WTC11 (cell line): ENCODE measurements around the gene ZNF763. TPM values are rescaled to one million over a fixed set of nuclear protein-coding genes. Genes with fewer than 3 reads are reported as not detected.

Source experiments
- ATAC-seq: fragments of 200-7000 bp; cut with Tn5 transposase; 2 replicates; pipeline ENCODE4 v1.10.0; 2021; ENCODE audit warnings: mild to moderate bottlenecking, moderate library complexity
- CTCF ChIA-PET: fragments of 300-600 bp; sonication (Branson Sonifier 250); formaldehyde crosslinking; loops from one replicate; lab custom pipeline; 2021; ENCODE audit warnings: antibody characterized with exemption; lab: Charles Lee
- POLR2A ChIA-PET: fragments of 350-600 bp; sonication (Branson Sonifier 250); formaldehyde crosslinking; loops from one replicate; lab custom pipeline; 2021; ENCODE audit warnings: antibody characterized with exemption; lab: Charles Lee
- DNase-seq: peaks from one replicate; pipeline ENCODE4 v3.0.0; 2021; ENCODE audit warnings: low spot score
- H3K27ac Mint-ChIP-seq: 2 replicates; pipeline ENCODE4 v1.8.0; 2021; ENCODE audit warnings: mixed read lengths
- H3K27me3 Mint-ChIP-seq: 2 replicates; pipeline ENCODE4 v1.8.0; 2021; ENCODE audit warnings: low read depth, mild to moderate bottlenecking, moderate library complexity, mixed read lengths
- H3K36me3 Mint-ChIP-seq: 2 replicates; pipeline ENCODE4 v1.8.0; 2021; ENCODE audit warnings: mixed read lengths
- H3K4me1 Mint-ChIP-seq: 2 replicates; pipeline ENCODE4 v1.8.0; 2022; ENCODE audit warnings: mixed read lengths
- H3K4me3 Mint-ChIP-seq: 2 replicates; pipeline ENCODE4 v1.8.0; 2021; ENCODE audit warnings: mild to moderate bottlenecking, moderate library complexity, mixed read lengths
- H3K9me3 Mint-ChIP-seq: 2 replicates; pipeline ENCODE4 v1.8.0; 2021; ENCODE audit warnings: mixed read lengths
- ATF1 ChIP-seq: sonication (generic); formaldehyde crosslinking; IDR thresholded peaks from 2 replicates; pipeline ENCODE4 v1.8.1; 2023; ENCODE audit warnings: mild to moderate bottlenecking, moderate library complexity, missing genetic modification reagents
- FOXK1 ChIP-seq: sonication (generic); formaldehyde crosslinking; IDR thresholded peaks from 2 replicates; pipeline ENCODE4 v1.8.0; 2022; ENCODE audit warnings: mild to moderate bottlenecking, moderate library complexity, missing genetic modification reagents
- GRHL2 ChIP-seq: fragments of 250-450 bp; sonication (Bioruptor Pico); IDR thresholded peaks from 2 replicates; pipeline ENCODE4 v1.8.0; 2022; ENCODE audit warnings: mild to moderate bottlenecking, moderate library complexity; ENCODE audit not compliant: insufficient replicate concordance, severe bottlenecking
- IRF2 ChIP-seq: sonication (generic); formaldehyde crosslinking; IDR thresholded peaks from 2 replicates; pipeline ENCODE4 v1.8.0; 2022; ENCODE audit warnings: low read depth, missing genetic modification reagents, borderline replicate concordance
- NFATC4 ChIP-seq: fragments of 250-450 bp; sonication (Bioruptor Pico); IDR thresholded peaks from 2 replicates; pipeline ENCODE4 v1.9.0; 2021; ENCODE audit warnings: mild to moderate bottlenecking
- NFE2L1 ChIP-seq: sonication (generic); formaldehyde crosslinking; IDR thresholded peaks from 2 replicates; pipeline ENCODE4 v1.8.1; 2023; ENCODE audit warnings: missing genetic modification reagents
- PRRX2 ChIP-seq: fragments of 250-450 bp; sonication (Bioruptor Pico); IDR thresholded peaks from 2 replicates; pipeline ENCODE4 v1.8.0; 2021; ENCODE audit warnings: mild to moderate bottlenecking
- SMAD4 ChIP-seq: sonication (generic); formaldehyde crosslinking; IDR thresholded peaks from 2 replicates; pipeline ENCODE4 v1.8.0; 2022; ENCODE audit warnings: mild to moderate bottlenecking, missing genetic modification reagents
- ZNF263 ChIP-seq: sonication (generic); formaldehyde crosslinking; IDR thresholded peaks from 2 replicates; pipeline ENCODE4 v1.8.1; 2022; ENCODE audit warnings: low read depth, mild to moderate bottlenecking, moderate library complexity, missing genetic modification reagents
- ZNF396 ChIP-seq: fragments of 250-450 bp; sonication (Bioruptor Pico); IDR thresholded peaks from 2 replicates; pipeline ENCODE4 v1.8.0; 2021; ENCODE audit warnings: mild to moderate bottlenecking, moderate library complexity, borderline replicate concordance
- total RNA-seq: library from RNA; stranded (reverse); gene quantifications from 3 replicates; pipeline ENCODE4 v1.2.3, GENCODE V29; 2021
- TF ChIP-seq, protein P1 (sequence below): fragments of 250-450 bp; sonication (Bioruptor Pico); IDR thresholded peaks from 2 replicates; pipeline ENCODE4 v1.8.0; 2021; ENCODE audit warnings: mild to moderate bottlenecking
- TF ChIP-seq, protein P2 (sequence below): sonication (generic); formaldehyde crosslinking; IDR thresholded peaks from 2 replicates; pipeline ENCODE4 v1.8.1; 2023; ENCODE audit warnings: mild to moderate bottlenecking, moderate library complexity, missing genetic modification reagents

ZNF763 gene
- total RNA-seq, 1 experiment from 2014 or later = 2.9 TPM

DNA sequence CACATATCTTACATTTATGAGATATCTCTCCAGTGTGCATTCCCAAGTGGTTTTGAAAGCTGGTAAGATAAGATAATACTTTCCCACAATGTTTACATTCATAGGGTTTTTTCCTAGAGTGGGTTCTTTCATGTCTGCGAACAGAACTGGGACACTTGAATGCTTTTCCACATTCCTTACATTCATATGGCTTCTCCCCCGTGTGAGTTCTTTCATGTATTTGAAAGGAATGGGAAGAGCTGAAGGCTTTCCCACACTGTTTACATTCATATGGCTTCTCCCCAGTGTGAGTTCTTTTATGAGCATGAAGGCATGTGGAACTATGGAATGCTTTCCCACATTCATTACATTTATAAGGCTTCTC, 50.9 kb downstream of the ZNF763 start:
- no peak overlapping the region for H3K27ac Mint-ChIP-seq
- DNase-seq (no peak), ATAC-seq (no peak)
- ChIA-PET POLR2A (no interaction called here), CTCF (no interaction called here)
- H3K27me3 Mint-ChIP-seq = peaks cover 9% of the 10 kb centered on the region
- TF ChIP-seq, protein P1, sequence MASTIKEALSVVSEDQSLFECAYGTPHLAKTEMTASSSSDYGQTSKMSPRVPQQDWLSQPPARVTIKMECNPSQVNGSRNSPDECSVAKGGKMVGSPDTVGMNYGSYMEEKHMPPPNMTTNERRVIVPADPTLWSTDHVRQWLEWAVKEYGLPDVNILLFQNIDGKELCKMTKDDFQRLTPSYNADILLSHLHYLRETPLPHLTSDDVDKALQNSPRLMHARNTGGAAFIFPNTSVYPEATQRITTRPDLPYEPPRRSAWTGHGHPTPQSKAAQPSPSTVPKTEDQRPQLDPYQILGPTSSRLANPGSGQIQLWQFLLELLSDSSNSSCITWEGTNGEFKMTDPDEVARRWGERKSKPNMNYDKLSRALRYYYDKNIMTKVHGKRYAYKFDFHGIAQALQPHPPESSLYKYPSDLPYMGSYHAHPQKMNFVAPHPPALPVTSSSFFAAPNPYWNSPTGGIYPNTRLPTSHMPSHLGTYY (CRISPR knock-in tag) = no peak
- TF ChIP-seq GRHL2 (CRISPR knock-in tag) (no peak), ZNF263 (no peak), ATF1 (CRISPR knock-in tag) (no peak), PRRX2 (CRISPR knock-in tag) (no peak), SMAD4 (no peak), FOXK1 (CRISPR knock-in tag) (no peak), NFE2L1 (CRISPR knock-in tag) (no peak), ZNF396 (no peak), NFATC4 (CRISPR knock-in tag) (no peak), IRF2 (no peak)
- TF ChIP-seq, protein P2, sequence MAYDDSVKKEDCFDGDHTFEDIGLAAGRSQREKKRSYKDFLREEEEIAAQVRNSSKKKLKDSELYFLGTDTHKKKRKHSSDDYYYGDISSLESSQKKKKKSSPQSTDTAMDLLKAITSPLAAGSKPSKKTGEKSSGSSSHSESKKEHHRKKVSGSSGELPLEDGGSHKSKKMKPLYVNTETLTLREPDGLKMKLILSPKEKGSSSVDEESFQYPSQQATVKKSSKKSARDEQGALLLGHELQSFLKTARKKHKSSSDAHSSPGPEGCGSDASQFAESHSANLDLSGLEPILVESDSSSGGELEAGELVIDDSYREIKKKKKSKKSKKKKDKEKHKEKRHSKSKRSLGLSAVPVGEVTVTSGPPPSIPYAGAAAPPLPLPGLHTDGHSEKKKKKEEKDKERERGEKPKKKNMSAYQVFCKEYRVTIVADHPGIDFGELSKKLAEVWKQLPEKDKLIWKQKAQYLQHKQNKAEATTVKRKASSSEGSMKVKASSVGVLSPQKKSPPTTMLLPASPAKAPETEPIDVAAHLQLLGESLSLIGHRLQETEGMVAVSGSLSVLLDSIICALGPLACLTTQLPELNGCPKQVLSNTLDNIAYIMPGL (CRISPR knock-in tag) = no peak
- H3K9me3 Mint-ChIP-seq = peaks cover 63% of the 10 kb centered on the region
- peaks cover 85% of the 10 kb centered on the region for H3K36me3 Mint-ChIP-seq
- no peak overlapping the region for H3K4me3 Mint-ChIP-seq
- peaks cover under 1% of the 10 kb centered on the region for H3K4me1 Mint-ChIP-seq

Other genes with a start within 250 kb of the ZNF763 start
- 4.4 to 5.4 TPM (median 4.6 TPM) in 3 replicates for gene ZNF823, start 226.1 kb upstream of the ZNF763 start, total RNA-seq
- gene ZNF441, start 198.0 kb upstream of the ZNF763 start, total RNA-seq = 1.0 to 2.2 TPM (median 1.8 TPM) in 3 replicates
- gene ZNF491, start 166.5 kb upstream of the ZNF763 start, total RNA-seq = 1.1 to 2.1 TPM (median 1.3 TPM) in 3 replicates
- gene ZNF440, start 150.8 kb upstream of the ZNF763 start, total RNA-seq = 10.9 to 16.4 TPM (median 12.7 TPM) in 3 replicates
- 5.7 to 8.5 TPM (median 7.2 TPM) in 3 replicates for gene ZNF439, start 116.3 kb upstream of the ZNF763 start, total RNA-seq
- gene ZNF69, start 77.3 kb upstream of the ZNF763 start, total RNA-seq = 24.5 to 28.7 TPM (median 24.6 TPM) in 3 replicates
- gene ZNF700, start 39.9 kb upstream of the ZNF763 start, total RNA-seq = 9.1 to 11.4 TPM (median 10.7 TPM) in 3 replicates
- 2.9 TPM in 3 replicates for gene ZNF433, start 70.6 kb downstream of the ZNF763 start, total RNA-seq
- gene ZNF878, start 87.9 kb downstream of the ZNF763 start, total RNA-seq = 10.1 to 12.5 TPM (median 10.7 TPM) in 3 replicates
- 9.1 to 10.5 TPM (median 9.4 TPM) in 3 replicates for gene ZNF844, start 99.7 kb downstream of the ZNF763 start, total RNA-seq
- 5.0 to 9.1 TPM (median 7.8 TPM) in 3 replicates for gene ZNF20, start 175.3 kb downstream of the ZNF763 start, total RNA-seq
- 23.9 to 26.0 TPM (median 24.5 TPM) in 3 replicates for gene ZNF625, start 191.7 kb downstream of the ZNF763 start, total RNA-seq
- 6.2 to 6.7 TPM (median 6.7 TPM) in 3 replicates for gene ZNF136, start 198.1 kb downstream of the ZNF763 start, total RNA-seq